HepG2 (cell line): ENCODE data around the gene APRT. TPM values are rescaled to one million over a fixed set of nuclear protein-coding genes. Genes with fewer than 3 reads are reported as not detected.

Experiments used
- ATAC-seq: fragments of 200-7000 bp; cut with Tn5 transposase; 3 replicates; pipeline ENCODE4 v1.9.1; 2020; ENCODE audit warnings: mild to moderate bottlenecking, moderate library complexity
- BruUV-seq: library from RNA; stranded (reverse); fragments of 400-500 nt; replicated peaks from 2 replicates; lab custom pipeline; 2021; lab: Mats Ljungman, UMichigan
- CTCF ChIA-PET: fragments of 300-600 bp; formaldehyde crosslinking; extraction: SDS; loops from one replicate; lab custom pipeline; 2021; ENCODE audit warnings: low total read pairs, inconsistent platforms, low intra/inter-chr PET ratio; lab: Yijun Ruan, JAX
- POLR2A ChIA-PET: fragments of 350-600 bp; sonication (Branson Sonifier 250); formaldehyde crosslinking; loops from one replicate; lab custom pipeline; 2020; ENCODE audit warnings: antibody characterized with exemption, inconsistent platforms; lab: Yijun Ruan, JAX
- DNase-seq: peaks from one replicate; pipeline ENCODE4 v3.0.0-alpha.2; 2015; ENCODE audit warnings: low spot score
- FAIRE-seq: peaks from 3 replicates; lab custom pipeline; 2011; peaks lifted over from hg19 to GRCh38; lab: Jason Lieb, UNC
- H2AFZ ChIP-seq: one replicate; pipeline ENCODE4 v1.6.1; 2011; ENCODE audit warnings: low read length, inconsistent platforms
- H3K27ac ChIP-seq: fragments of 300-600 bp; 3 replicates; pipeline ENCODE4 v1.8.0; 2011; ENCODE audit warnings: mixed run types, mild to moderate bottlenecking, mixed read lengths, low read length, inconsistent platforms; ENCODE audit not compliant: insufficient read depth; ENCODE audit errors: extremely low read length
- H3K27me3 ChIP-seq, 2 experiments: fragments of 200-600 bp in 1 of 2; 2 replicates in 1 of 2; 3 replicates in 1 of 2; pipeline versions ENCODE4 v1.6.0 to v1.8.0; 2011; ENCODE audit warnings: low read length in 2 of 2, mild to moderate bottlenecking in 2 of 2, moderate library complexity in 2 of 2, inconsistent platforms in 1 of 2; ENCODE audit not compliant: insufficient read depth in 2 of 2, control insufficient read depth in 1 of 2
- H3K36me3 ChIP-seq, 2 experiments: fragments of 200-600 bp in 1 of 2; replicated peaks in 1 of 2; 2 replicates in 1 of 2; 3 replicates in 1 of 2; pipeline versions ENCODE4 v1.5.1 to v1.8.0; 2011; ENCODE audit warnings: low read length in 2 of 2, inconsistent platforms in 1 of 2; ENCODE audit not compliant: insufficient read depth in 2 of 2, control insufficient read depth in 1 of 2
- H3K4me1 ChIP-seq: 2 replicates; pipeline ENCODE4 v1.5.1; 2012; ENCODE audit warnings: low read length, inconsistent platforms; ENCODE audit not compliant: insufficient read depth
- H3K4me2 ChIP-seq: 2 replicates; pipeline ENCODE4 v1.6.0; 2011; ENCODE audit warnings: low read depth, low read length, inconsistent platforms
- H3K4me3 ChIP-seq, 3 experiments: fragments of 200-600 bp in 1 of 3; sonication (generic), shearing (Covaris generic) in 1 of 3; replicated peaks in 1 of 3; 2 replicates each; pipeline ENCODE4 v1.5.1; 2011 to 2016; ENCODE audit warnings: low read length in 3 of 3, inconsistent platforms in 2 of 3, low read depth in 2 of 3, mild to moderate bottlenecking in 2 of 3, control low read depth in 1 of 3, mixed read lengths in 1 of 3; ENCODE audit not compliant: insufficient read depth in 1 of 3
- H3K79me2 ChIP-seq: one replicate; pipeline ENCODE4 v1.6.1; 2011; ENCODE audit warnings: low read length, inconsistent platforms; ENCODE audit not compliant: insufficient read depth
- H3K9ac ChIP-seq: 2 replicates; pipeline ENCODE4 v1.6.0; 2011; ENCODE audit warnings: mild to moderate bottlenecking, low read depth, low read length, inconsistent platforms; ENCODE audit not compliant: insufficient read depth
- H3K9me3 ChIP-seq: 2 replicates; pipeline ENCODE4 v1.5.1; 2012; ENCODE audit warnings: mild to moderate bottlenecking, low read length
- H4K20me1 ChIP-seq: 2 replicates; pipeline ENCODE4 v1.6.0; 2011; ENCODE audit warnings: inconsistent platforms, mild to moderate bottlenecking, low read length, moderate library complexity; ENCODE audit not compliant: insufficient read depth
- CBFB ChIP-seq: sonication (generic); formaldehyde crosslinking; IDR thresholded peaks from 2 replicates; pipeline ENCODE4 v1.4.0; 2020; ENCODE audit warnings: missing genetic modification reagents
- HNRNPH1 ChIP-seq: fragments of 200-400 bp; formaldehyde crosslinking; optimal IDR thresholded peaks from 2 replicates; pipeline ENCODE3; 2017; ENCODE audit warnings: mild to moderate bottlenecking, low read depth, low read length
- MBD4 ChIP-seq: IDR thresholded peaks from 2 replicates; pipeline ENCODE4 v1.6.1; 2012; ENCODE audit warnings: low read length, inconsistent platforms, borderline replicate concordance
- POLR2A ChIP-seq, 2 experiments: IDR thresholded peaks; 2 replicates each; pipeline ENCODE4 v1.6.1; 2011; ENCODE audit warnings: low read depth in 2 of 2, low read length in 2 of 2, mild to moderate bottlenecking in 1 of 2, moderate library complexity in 1 of 2; ENCODE audit not compliant: insufficient read depth in 1 of 2
- POLR2G ChIP-seq: fragments of 200-400 bp; formaldehyde crosslinking; IDR thresholded peaks from 2 replicates; pipeline ENCODE4 v1.6.1; 2018; ENCODE audit warnings: mild to moderate bottlenecking, low read depth, low read length, moderate library complexity
- RELA ChIP-seq: sonication (generic); formaldehyde crosslinking; IDR thresholded peaks from 2 replicates; pipeline ENCODE4 v1.4.0; 2020; ENCODE audit warnings: missing genetic modification reagents
- TBX2 ChIP-seq: sonication (generic); formaldehyde crosslinking; IDR thresholded peaks from 2 replicates; pipeline ENCODE4 v1.5.0; 2020; ENCODE audit warnings: missing genetic modification reagents, mild to moderate bottlenecking, borderline replicate concordance
- TFDP1 ChIP-seq: IDR thresholded peaks from 2 replicates; pipeline ENCODE4 v1.6.1; 2016; ENCODE audit warnings: missing compliant biosample characterization, missing genetic modification reagents, borderline replicate concordance
- YY1 ChIP-seq: IDR thresholded peaks from 2 replicates; pipeline ENCODE4 v1.6.1; 2011; ENCODE audit warnings: low read length, low read depth, moderate library complexity, mild to moderate bottlenecking; ENCODE audit not compliant: insufficient read depth, insufficient replicate concordance
- ZC3H13 ChIP-seq: sonication (generic); formaldehyde crosslinking; IDR thresholded peaks from 2 replicates; pipeline ENCODE4 v1.8.1; 2023; ENCODE audit warnings: mild to moderate bottlenecking, missing genetic modification reagents, moderate library complexity
- ZNF562 ChIP-seq: sonication (generic); formaldehyde crosslinking; IDR thresholded peaks from 2 replicates; pipeline ENCODE4 v1.8.0; 2022; ENCODE audit warnings: missing genetic modification reagents, borderline replicate concordance
- ZNF879 ChIP-seq: sonication (generic); formaldehyde crosslinking; IDR thresholded peaks from 2 replicates; pipeline ENCODE4 v1.8.1; 2023; ENCODE audit warnings: missing genetic modification reagents
- ZXDC ChIP-seq: sonication (generic); formaldehyde crosslinking; IDR thresholded peaks from 2 replicates; pipeline ENCODE4 v1.5.0; 2020; ENCODE audit warnings: mild to moderate bottlenecking, missing genetic modification reagents
- WGBS: methylation state at CpG from one replicate; pipeline ENCODE4 v1.1.6; 2017; ENCODE audit warnings: low lambda C conversion rate; 5-methylcytosine and 5-hydroxymethylcytosine counted together
- in situ Hi-C: cut with HindIII; loops from 2 replicates; pipeline ENCODE4 v1.10.0; 2017; ENCODE audit warnings: low pct_unique_long_range_greater_than_20kb; ENCODE audit not compliant: extremely low pct_ligation_motif_present
- intact Hi-C: fragments of 100-400 bp; cut with micrococcal nuclease; formaldehyde crosslinking; loops from one replicate; pipeline ENCODE4 v1.10.0; 2022; ENCODE audit not compliant: unreplicated experiment
- polyA plus RNA-seq, 8 experiments: library from polyadenylated mRNA; depleted of rRNA in 3 of 8; stranded (reverse) in 7 of 8; unstranded in 1 of 8; fragments of >200 nt; fragmentation: Illumina TruSeq in 4 of 8; extraction: Trizol in 4 of 8; gene quantifications; 2 replicates each; pipeline versions ENCODE4 v1.2.1 to v1.2.3, GENCODE V29; 2011 to 2016; ENCODE audit warnings: low read depth in 4 of 8, missing spikeins in 1 of 8, mixed read lengths in 1 of 8; ENCODE audit not compliant: insufficient read depth in 1 of 8
- total RNA-seq, 5 experiments: library from RNA; depleted of rRNA; stranded (reverse); fragments of >200 nt; fragmentation: Illumina TruSeq; extraction: Trizol; gene quantifications; 2 replicates each; pipeline ENCODE4 v1.2.3, GENCODE V29; 2016; ENCODE audit warnings: low read depth in 1 of 5

The APRT gene
- total and polyA plus RNA-seq, 2 of the 13 experiments (the other 11 are each of a cell fraction or from before 2014, with no cell fraction given): 155 to 242 TPM

GRCh38 chr16:88813269-88814143 is 1.8 kb upstream of the APRT start:
- CTCF ChIA-PET: no interaction called here
- no peak overlapping the region for H3K4me2 ChIP-seq
- TF ChIP-seq YY1: no peak
- no peak for TF ChIP-seq ZNF562 (CRISPR knock-in tag)
- TF ChIP-seq ZNF879 (CRISPR knock-in tag): no peak
- TF ChIP-seq POLR2G: peak; percentile 34; the same call in 1 of the 2 replicates
- 0 out of 2 replicates have a peak, but pooled peaks have one; percentile 33 for TF ChIP-seq ZC3H13 (CRISPR knock-in tag)
- TF ChIP-seq RELA: no peak
- no peak for TF ChIP-seq CBFB
- TF ChIP-seq TBX2: 0 out of 2 replicates have a peak, but pooled peaks have one; percentile 16
- no peak for TF ChIP-seq POLR2A (IDR thresholded peaks at IDR 0.05; ENCODE audit: insufficient read depth in 1 of 2, low read depth in 2 of 2, low read length in 2 of 2)
- TF ChIP-seq ZXDC (CRISPR knock-in tag): no peak
- no peak for TF ChIP-seq MBD4
- no peak for TF ChIP-seq TFDP1
- no peak for TF ChIP-seq HNRNPH1
- TF ChIP-seq, all 625 proteins: peak for 3
- Histone ChIP-seq H3K79me2 (peaks cover 21% of the 10 kb centered on the region), H3K36me3 (peaks cover 4 to 14% of the 10 kb centered on the region in 2 experiments; a peak in 3 of 5 replicates), H3K27me3 (peaks cover 0 to 5% of the 10 kb centered on the region in 2 experiments; a peak in 1 of 5 replicates), H3K27ac (no peak overlapping the region), H2AFZ (no peak overlapping the region), H3K4me1 (peaks cover 44% of the 10 kb centered on the region), H3K9me3 (no peaks in the 10 kb centered on the region), H3K4me3 (peak overlapping the region in 1 of 3 experiments; percentile 90; a peak in 1 of 6 replicates), H4K20me1 (peaks cover 14% of the 10 kb centered on the region; the same call in 1 of the 2 replicates), H3K9ac (no peak overlapping the region)
- POLR2A ChIA-PET: interaction anchor here (1.6 to 4.9 kb wide), 5 partner anchors 30 to 404 kb away, joined by 4 to 36 read pairs (median 12); partner anchors contain the start of genes GALNS, TRAPPC2L and ZNF778
- ATAC-seq (no peak), FAIRE-seq (no peak), DNase-seq (no peak)
- in situ Hi-C loops: loop anchor here (5.0 kb wide), 1 partner anchor 44 kb away; the partner anchor contains the start of genes GALNS and TRAPPC2L
- no TSS peak for BruUV-seq
- intact Hi-C loops: loop anchor here (5.0 kb wide), 1 partner anchor 56 kb away; no protein-coding TSS in a partner anchor
- 56% methylated on average over 18 of the region's 26 CpGs for WGBS
